Measurements from ENCODE around the gene C20orf141. TPM values are rescaled to one million over a fixed set of nuclear protein-coding genes. Genes with fewer than 3 reads are reported as not detected.

C20orf141 gene
- total RNA-seq, 6 experiments from 2014 or later, result not detected

- H3K36me3 Mint-ChIP-seq (ENCODE audit: low read depth), result 0 out of 2 replicates have a peak, but pooled peaks cover 6% of the 10 kb centered on the region
- H3K27me3 Mint-ChIP-seq (ENCODE audit: insufficient read depth), result peaks cover 5% of the 10 kb centered on the region; the same call in 1 of the 2 replicates
- no peak for DNase-seq
- peaks cover 16% of the 10 kb centered on the region for H3K4me1 Mint-ChIP-seq (ENCODE audit: low read depth)
- no peaks in the 10 kb centered on the region for H3K9me3 Mint-ChIP-seq
- TF ChIP-seq CTCF (IDR thresholded peaks at IDR 0.05), result no peak
- H3K4me3 Mint-ChIP-seq, result no peak overlapping the region
- H3K27ac Mint-ChIP-seq, result peak overlapping the region; percentile 74; the same call in 1 of the 2 replicates
These were observed 43.8 kb downstream of the C20orf141 start for GRCh38 chr20:2858591-2858990.

GRCh38 chr20:2859330-2860121, 44.7 kb downstream of the C20orf141 start:
- peaks cover 5% of the 10 kb centered on the region; the same call in 1 of the 2 replicates for H3K27me3 Mint-ChIP-seq (ENCODE audit: insufficient read depth)
- peak; percentile 41 for DNase-seq
- no peak for TF ChIP-seq CTCF (IDR thresholded peaks at IDR 0.05)
- H3K36me3 Mint-ChIP-seq (ENCODE audit: low read depth), result 0 out of 2 replicates have a peak, but pooled peaks cover 6% of the 10 kb centered on the region
- no peaks in the 10 kb centered on the region for H3K9me3 Mint-ChIP-seq
- H3K4me1 Mint-ChIP-seq (ENCODE audit: low read depth), result peaks cover 16% of the 10 kb centered on the region
- peak overlapping the region; percentile 74 for H3K27ac Mint-ChIP-seq
- H3K4me3 Mint-ChIP-seq, result no peak overlapping the region

GRCh38 chr20:2864626-2865025, 49.8 kb downstream of the C20orf141 start:
- Mint-ChIP-seq H3K4me1 (ENCODE audit: low read depth) (peaks cover 21% of the 10 kb centered on the region), H3K4me3 (no peak overlapping the region), H3K27ac (no peak overlapping the region), H3K36me3 (ENCODE audit: low read depth) (0 out of 2 replicates have a peak, but pooled peaks cover 6% of the 10 kb centered on the region), H3K9me3 (no peaks in the 10 kb centered on the region), H3K27me3 (ENCODE audit: insufficient read depth) (peaks cover 5% of the 10 kb centered on the region; the same call in 1 of the 2 replicates)
- no peak for TF ChIP-seq CTCF (IDR thresholded peaks at IDR 0.05)
- DNase-seq, result no peak

- TF ChIP-seq CTCF (IDR thresholded peaks at IDR 0.05), result no peak
These were observed 50.3 kb downstream of the C20orf141 start for GRCh38 chr20:2865101-2865500.

More at GRCh38 chr20:2865101-2865500, 50.3 kb downstream of the C20orf141 start:
- Mint-ChIP-seq H3K4me3 (no peak overlapping the region), H3K9me3 (no peaks in the 10 kb centered on the region), H3K4me1 (ENCODE audit: low read depth) (peaks cover 20% of the 10 kb centered on the region), H3K27me3 (ENCODE audit: insufficient read depth) (peaks cover 5% of the 10 kb centered on the region; the same call in 1 of the 2 replicates), H3K27ac (no peak overlapping the region), H3K36me3 (ENCODE audit: low read depth) (0 out of 2 replicates have a peak, but pooled peaks cover 6% of the 10 kb centered on the region)
- DNase-seq, result no peak

Other genes with a start within 250 kb of the C20orf141 start
- 100 to 1,000 TPM; 151 to 222 (median 165) TPM for gene NOP56, start 162.4 kb upstream of the C20orf141 start, total RNA-seq (2021; fragmentation: NEBNext Ultra II Directional; extraction: Animal tissue kit (Norgen Biotek cat#: 25700))
- 10 to 100 TPM; 63.1 to 87.8 (median 79.8) TPM for gene IDH3B, start 150.8 kb upstream of the C20orf141 start, total RNA-seq (2021; fragmentation: NEBNext Ultra II Directional; extraction: Animal tissue kit (Norgen Biotek cat#: 25700))
- gene EBF4, start 122.2 kb upstream of the C20orf141 start, total RNA-seq (2021; fragmentation: NEBNext Ultra II Directional; extraction: Animal tissue kit (Norgen Biotek cat#: 25700)), result under 1 TPM in 3 of 6 experiments, not detected in 3; 0.14 to 0.48 (median 0.46) TPM
- gene CPXM1, start 14.4 kb upstream of the C20orf141 start, total RNA-seq (2021; fragmentation: NEBNext Ultra II Directional; extraction: Animal tissue kit (Norgen Biotek cat#: 25700)), result under 1 TPM in 1 of 6 experiments, not detected in 5; 0.10 TPM
- gene TMEM239, start 1.4 kb downstream of the C20orf141 start, total RNA-seq (2021; fragmentation: NEBNext Ultra II Directional; extraction: Animal tissue kit (Norgen Biotek cat#: 25700)), result not detected
- 10 to 100 TPM; 22.0 to 24.8 (median 23.8) TPM for gene PCED1A, start 25.7 kb downstream of the C20orf141 start, total RNA-seq (2021; fragmentation: NEBNext Ultra II Directional; extraction: Animal tissue kit (Norgen Biotek cat#: 25700))
- gene VPS16, start 25.8 kb downstream of the C20orf141 start, total RNA-seq (2021; fragmentation: NEBNext Ultra II Directional; extraction: Animal tissue kit (Norgen Biotek cat#: 25700)), result 10 to 100 TPM; 30.6 to 36.3 (median 35.2) TPM
- 10 to 100 TPM; 44.3 to 54.4 (median 48.7) TPM for gene PTPRA, start 58.5 kb downstream of the C20orf141 start, total RNA-seq (2021; fragmentation: NEBNext Ultra II Directional; extraction: Animal tissue kit (Norgen Biotek cat#: 25700))
- gene GNRH2, start 228.6 kb downstream of the C20orf141 start, total RNA-seq (2021; fragmentation: NEBNext Ultra II Directional; extraction: Animal tissue kit (Norgen Biotek cat#: 25700)), result under 1 TPM in 1 of 6 experiments, not detected in 5; 0.26 TPM
- gene MRPS26, start 231.1 kb downstream of the C20orf141 start, total RNA-seq (2021; fragmentation: NEBNext Ultra II Directional; extraction: Animal tissue kit (Norgen Biotek cat#: 25700)), result 10 to 100 TPM; 31.7 to 46.8 (median 36.0) TPM